HEK293T (cell line): ENCODE data around the gene TUBA4A.
A peak's percentile ranks its signal among the peaks of the same experiment; 100 is the strongest.

Experiments
- CTCF ChIA-PET: fragments of 350-600 bp; formaldehyde crosslinking; extraction: SDS; loops from one replicate; lab custom pipeline; 2021; ENCODE audit warnings: antibody characterized with exemption, inconsistent platforms; lab: Yijun Ruan, JAX
- POLR2A ChIA-PET: fragments of 350-600 bp; formaldehyde crosslinking; extraction: SDS; loops from one replicate; lab custom pipeline; 2020; ENCODE audit warnings: antibody characterized with exemption, inconsistent platforms; lab: Yijun Ruan, JAX
- DNase-seq: peaks from one replicate; pipeline ENCODE4 v3.0.0; 2012; ENCODE audit warnings: mixed read lengths; ENCODE audit errors: extremely low spot score
- ARNT ChIP-seq: fragments of 450-650 bp; IDR thresholded peaks from 2 replicates; pipeline ENCODE4 v1.6.1; 2017; ENCODE audit warnings: mild to moderate bottlenecking
- BHLHE40 ChIP-seq: fragments of 450-650 bp; IDR thresholded peaks from 2 replicates; pipeline ENCODE4 v1.6.1; 2016; ENCODE audit warnings: mild to moderate bottlenecking, moderate library complexity, borderline replicate concordance
- CTBP1 ChIP-seq: fragments of 450-650 bp; IDR thresholded peaks from 2 replicates; pipeline ENCODE4 v1.6.1; 2016; ENCODE audit warnings: borderline replicate concordance
- ELF4 ChIP-seq: fragments of 450-650 bp; IDR thresholded peaks from 2 replicates; pipeline ENCODE4 v1.6.1; 2017; ENCODE audit warnings: antibody characterized with exemption
- FOXA1 ChIP-seq: fragments of 450-650 bp; IDR thresholded peaks from 2 replicates; pipeline ENCODE4 v1.6.1; 2016; ENCODE audit warnings: mild to moderate bottlenecking
- FOXK2 ChIP-seq: fragments of 450-650 bp; IDR thresholded peaks from 2 replicates; pipeline ENCODE4 v1.6.1; 2016; ENCODE audit warnings: mild to moderate bottlenecking
- FOXM1 ChIP-seq: fragments of 450-650 bp; IDR thresholded peaks from 2 replicates; pipeline ENCODE4 v1.6.1; 2017; ENCODE audit warnings: mild to moderate bottlenecking, borderline replicate concordance
- HDGF ChIP-seq: fragments of 450-650 bp; IDR thresholded peaks from 2 replicates; pipeline ENCODE4 v1.6.1; 2017; ENCODE audit warnings: antibody characterized with exemption, borderline replicate concordance
- L3MBTL2 ChIP-seq: fragments of 450-650 bp; conservative IDR thresholded peaks from 2 replicates; pipeline ENCODE4 v1.6.1; 2016; ENCODE audit warnings: mild to moderate bottlenecking
- LEF1 ChIP-seq: fragments of 450-650 bp; IDR thresholded peaks from 2 replicates; pipeline ENCODE4 v1.6.1; 2017; ENCODE audit warnings: mild to moderate bottlenecking, borderline replicate concordance
- NFRKB ChIP-seq: fragments of 450-650 bp; IDR thresholded peaks from 2 replicates; pipeline ENCODE4 v1.6.1; 2016; ENCODE audit warnings: mild to moderate bottlenecking, moderate library complexity
- SP1 ChIP-seq: fragments of 450-650 bp; IDR thresholded peaks from 2 replicates; pipeline ENCODE4 v1.6.1; 2017
- SUZ12 ChIP-seq: fragments of 450-650 bp; IDR thresholded peaks from 2 replicates; pipeline ENCODE4 v1.6.1; 2016; ENCODE audit warnings: mild to moderate bottlenecking
- TARDBP ChIP-seq: fragments of 450-650 bp; IDR thresholded peaks from 2 replicates; pipeline ENCODE4 v1.6.1; 2016
- ZNF384 ChIP-seq: fragments of 450-650 bp; IDR thresholded peaks from 2 replicates; pipeline ENCODE4 v1.6.1; 2016
- TF ChIP-seq, protein P1 (sequence below): fragments of 450-650 bp; IDR thresholded peaks from 2 replicates; pipeline ENCODE4 v1.6.1; 2016

TUBA4A gene

DNA sequence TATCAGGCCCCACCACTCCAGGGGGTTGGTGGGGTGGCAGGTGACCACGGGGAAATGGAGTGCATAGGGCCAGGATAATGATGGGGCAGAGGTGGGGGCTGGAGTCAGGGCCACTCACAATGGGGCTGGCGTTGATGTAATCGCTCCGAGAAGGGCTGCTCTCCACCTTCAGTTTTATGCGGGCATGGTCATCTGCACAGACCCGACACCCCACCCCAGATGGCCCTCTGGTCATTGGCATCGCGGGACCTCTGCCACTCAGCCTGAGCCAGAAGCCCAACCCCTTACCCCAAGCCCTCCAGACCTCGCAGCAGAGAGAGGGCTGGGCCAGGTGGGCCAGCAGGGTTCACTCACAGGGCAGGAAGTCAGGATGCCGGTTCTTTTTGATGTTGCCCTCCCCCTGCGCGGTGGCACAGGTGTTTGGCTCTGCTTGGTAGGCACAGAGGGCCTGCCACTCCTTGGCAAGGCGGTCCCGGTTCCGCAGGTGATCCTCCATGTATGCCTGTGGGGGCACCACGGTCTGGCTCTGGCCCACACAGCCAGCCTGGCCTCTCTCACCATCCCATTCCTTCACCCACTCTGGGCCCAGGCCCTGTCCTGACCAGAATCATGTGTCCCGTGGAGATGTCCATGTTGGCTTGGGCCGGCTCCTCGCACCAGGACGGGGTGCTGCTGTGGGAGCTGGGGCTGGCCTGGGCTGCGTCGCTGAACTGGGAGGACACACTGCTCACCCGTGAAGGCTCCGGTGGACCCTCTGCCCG is 43.1 kb upstream of the TUBA4A start:
- ChIA-PET CTCF (no interaction called here), POLR2A (interaction anchor here (1.0 kb wide), 1 partner anchor 19 kb away, joined by 3 read pairs; no protein-coding TSS in a partner anchor)
- no peak for DNase-seq
- no peak for TF ChIP-seq TARDBP
- TF ChIP-seq FOXK2, result no peak
- TF ChIP-seq, protein P1, sequence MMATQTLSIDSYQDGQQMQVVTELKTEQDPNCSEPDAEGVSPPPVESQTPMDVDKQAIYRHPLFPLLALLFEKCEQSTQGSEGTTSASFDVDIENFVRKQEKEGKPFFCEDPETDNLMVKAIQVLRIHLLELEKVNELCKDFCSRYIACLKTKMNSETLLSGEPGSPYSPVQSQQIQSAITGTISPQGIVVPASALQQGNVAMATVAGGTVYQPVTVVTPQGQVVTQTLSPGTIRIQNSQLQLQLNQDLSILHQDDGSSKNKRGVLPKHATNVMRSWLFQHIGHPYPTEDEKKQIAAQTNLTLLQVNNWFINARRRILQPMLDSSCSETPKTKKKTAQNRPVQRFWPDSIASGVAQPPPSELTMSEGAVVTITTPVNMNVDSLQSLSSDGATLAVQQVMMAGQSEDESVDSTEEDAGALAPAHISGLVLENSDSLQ, result no peak
- TF ChIP-seq ZNF384, result no peak
- TF ChIP-seq FOXM1, result no peak
- TF ChIP-seq NFRKB, result no peak
- TF ChIP-seq FOXA1, result no peak
- no peak for TF ChIP-seq HDGF

DNA sequence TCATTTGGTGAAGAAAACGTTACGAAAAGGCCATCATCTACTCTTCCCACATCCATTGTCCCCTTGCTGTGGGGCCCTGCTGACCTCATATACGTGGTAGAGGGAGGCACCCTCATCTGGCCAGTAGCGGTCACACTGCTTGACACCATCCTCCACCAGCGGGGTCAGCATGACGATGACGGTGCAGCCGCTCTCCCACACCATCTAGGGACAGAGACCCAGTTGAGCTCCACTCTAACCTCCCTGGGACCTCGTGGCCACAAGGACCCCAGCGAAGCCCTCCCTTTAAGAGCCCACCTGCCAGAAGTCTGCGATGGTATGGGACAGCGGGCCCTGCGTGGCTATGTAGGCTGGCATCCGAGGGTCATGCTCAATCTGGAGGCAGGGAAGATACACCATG is 42.4 kb upstream of the TUBA4A start:
- no peak for DNase-seq
- CTCF ChIA-PET, result interaction anchor here (1.9 to 3.2 kb wide), 2 partner anchors 17 to 51 kb away, joined by 7 to 36 read pairs; partner anchors contain the start of genes DNAJB2, GLB1L and STK16
- no peak for TF ChIP-seq ZNF384
- TF ChIP-seq TARDBP, result no peak
- POLR2A ChIA-PET, result interaction anchor here (3.8 kb wide), 1 partner anchor 18 kb away, joined by 22 read pairs; the partner anchor contains the start of gene DNAJB2

GRCh38 chr2:219294356-219295351 is 40.9 kb upstream of the TUBA4A start:
- DNase-seq, result peak; percentile 94
- TF ChIP-seq FOXA1 (no peak), SP1 (no peak), SUZ12 (no peak), BHLHE40 (no peak), FOXK2 (no peak), LEF1 (no peak), ZNF384 (no peak), TARDBP (no peak)
- TF ChIP-seq, protein P1, result no peak

DNA sequence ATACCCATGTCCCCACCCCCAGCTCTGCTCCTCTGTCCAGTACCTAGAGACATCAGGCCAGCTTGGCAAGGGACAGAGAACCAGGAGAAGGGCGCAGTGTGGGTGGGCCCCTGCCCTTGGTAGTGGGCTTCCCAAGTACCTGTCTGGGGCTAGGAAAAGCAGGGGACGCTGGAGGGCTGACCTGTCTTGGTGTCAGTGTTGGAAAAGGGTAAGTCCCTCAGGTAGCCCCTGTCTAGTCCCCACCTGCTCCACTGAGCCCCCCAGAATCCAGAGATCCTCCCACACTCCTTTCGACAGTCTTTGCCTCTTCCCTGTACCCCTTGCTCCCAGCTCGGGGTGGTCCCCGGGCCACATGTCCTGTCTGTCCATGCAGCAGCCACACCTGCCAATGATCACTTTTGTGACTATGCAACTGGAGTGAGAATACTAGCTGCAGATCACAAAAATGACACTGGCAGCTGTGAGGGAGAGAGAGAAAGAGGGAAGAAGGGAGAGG is 40.1 kb upstream of the TUBA4A start:
- ChIA-PET CTCF (interaction anchor here (1.0 to 3.2 kb wide), 4 partner anchors 11 to 119 kb away, joined by 3 to 36 read pairs (median 8); partner anchors contain the start of gene DNAJB2), POLR2A (interaction anchor here (1.0 to 3.8 kb wide), 4 partner anchors 10 to 94 kb away, joined by 3 to 22 read pairs (median 4); partner anchors contain the start of gene DNAJB2)
- TF ChIP-seq FOXK2 (no peak), FOXA1 (no peak), NFRKB (no peak), FOXM1 (no peak), L3MBTL2 (no peak), TARDBP (no peak), BHLHE40 (no peak), ZNF384 (no peak), ARNT (no peak), SUZ12 (no peak), CTBP1 (no peak), SP1 (no peak), HDGF (no peak), LEF1 (no peak), ELF4 (no peak)
- TF ChIP-seq, protein P1, result no peak
- no peak for DNase-seq

More at GRCh38 chr2:219294356-219295351, 40.9 kb upstream of the TUBA4A start:
- ChIA-PET POLR2A (interaction anchor here (0.7 to 3.8 kb wide), 12 partner anchors 11 to 136 kb away, joined by 3 to 22 read pairs (median 4); partner anchors contain the start of genes ANKZF1, ATG9A, CNPPD1 and DNAJB2), CTCF (interaction anchor here (0.6 to 3.2 kb wide), 27 partner anchors 8 to 141 kb away, joined by 3 to 36 read pairs (median 5); partner anchors contain the start of genes ANKZF1, ATG9A, CNPPD1 and DNAJB2)

DNA sequence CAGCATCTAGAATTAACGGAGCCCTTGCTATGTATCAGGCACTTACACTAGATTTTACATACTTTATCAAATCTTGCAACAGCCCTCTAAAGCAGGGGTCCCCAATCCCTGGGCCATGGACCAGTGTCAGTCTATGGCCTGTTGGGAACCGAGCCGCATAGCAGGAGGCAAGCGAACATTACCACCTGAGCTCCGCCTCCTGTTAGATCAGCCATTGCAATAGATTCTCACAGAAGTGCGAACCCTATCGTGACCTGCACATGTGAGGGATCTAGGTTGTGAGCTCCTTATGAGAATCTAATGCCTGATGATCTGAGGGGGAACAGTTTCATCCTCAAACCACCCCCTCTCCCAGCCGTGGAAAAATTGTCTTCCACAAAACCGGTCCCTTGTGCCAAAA is 38.9 kb upstream of the TUBA4A start:
- ChIA-PET POLR2A (interaction anchor here (0.9 to 3.8 kb wide), 3 partner anchors 14 to 86 kb away, joined by 3 to 22 read pairs (median 3); partner anchors contain the start of genes DNAJB2 and ZFAND2B), CTCF (no interaction called here)
- TF ChIP-seq CTBP1 (no peak), FOXA1 (no peak), BHLHE40 (no peak), ELF4 (no peak), SUZ12 (no peak), FOXM1 (no peak), TARDBP (no peak), ARNT (no peak), LEF1 (no peak), FOXK2 (no peak), SP1 (no peak), L3MBTL2 (no peak)
- no peak for DNase-seq
